GM12801 (cell line): ENCODE results near the gene LDLRAD4.

Experiments used
- TF ChIP-seq, protein P1 (sequence below): IDR thresholded peaks from one replicate; pipeline ENCODE4 v1.5.1; 2011; ENCODE audit warnings: control low read depth; ENCODE audit not compliant: insufficient read length; ENCODE audit errors: extremely low read depth

LDLRAD4 gene

GRCh38 chr18:13620818-13621445, 402.4 kb downstream of the LDLRAD4 start:
- TF ChIP-seq, protein P1, sequence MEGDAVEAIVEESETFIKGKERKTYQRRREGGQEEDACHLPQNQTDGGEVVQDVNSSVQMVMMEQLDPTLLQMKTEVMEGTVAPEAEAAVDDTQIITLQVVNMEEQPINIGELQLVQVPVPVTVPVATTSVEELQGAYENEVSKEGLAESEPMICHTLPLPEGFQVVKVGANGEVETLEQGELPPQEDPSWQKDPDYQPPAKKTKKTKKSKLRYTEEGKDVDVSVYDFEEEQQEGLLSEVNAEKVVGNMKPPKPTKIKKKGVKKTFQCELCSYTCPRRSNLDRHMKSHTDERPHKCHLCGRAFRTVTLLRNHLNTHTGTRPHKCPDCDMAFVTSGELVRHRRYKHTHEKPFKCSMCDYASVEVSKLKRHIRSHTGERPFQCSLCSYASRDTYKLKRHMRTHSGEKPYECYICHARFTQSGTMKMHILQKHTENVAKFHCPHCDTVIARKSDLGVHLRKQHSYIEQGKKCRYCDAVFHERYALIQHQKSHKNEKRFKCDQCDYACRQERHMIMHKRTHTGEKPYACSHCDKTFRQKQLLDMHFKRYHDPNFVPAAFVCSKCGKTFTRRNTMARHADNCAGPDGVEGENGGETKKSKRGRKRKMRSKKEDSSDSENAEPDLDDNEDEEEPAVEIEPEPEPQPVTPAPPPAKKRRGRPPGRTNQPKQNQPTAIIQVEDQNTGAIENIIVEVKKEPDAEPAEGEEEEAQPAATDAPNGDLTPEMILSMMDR, result no peak

GRCh38 chr18:13621446-13621849, 402.9 kb downstream of the LDLRAD4 start:
- TF ChIP-seq, protein P1, result no peak

- TF ChIP-seq, protein P1, result no peak
These were observed 403.5 kb downstream of the LDLRAD4 start for GRCh38 chr18:13621886-13622619.

- TF ChIP-seq, protein P1, result no peak
These were observed 404.2 kb downstream of the LDLRAD4 start for GRCh38 chr18:13622751-13623150.

DNA sequence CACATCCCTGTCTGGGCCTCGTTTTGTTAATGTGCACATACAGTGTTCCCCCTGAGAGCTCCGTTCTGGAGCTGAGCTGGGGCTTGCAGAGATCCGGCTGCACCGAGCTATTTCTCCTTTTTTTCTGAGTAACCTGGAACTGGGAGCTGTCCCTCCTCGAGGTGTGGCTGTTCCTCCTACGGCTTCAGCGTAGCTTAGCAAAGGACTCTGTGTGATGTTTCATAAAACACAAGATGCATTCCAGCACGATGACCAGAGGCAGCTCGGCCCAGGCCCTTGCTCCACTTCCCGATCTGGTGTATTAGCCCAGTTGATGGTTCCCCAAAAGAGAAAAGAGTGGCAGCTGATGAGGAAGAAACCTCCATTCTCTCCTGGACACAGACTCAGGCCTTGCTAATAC, 404.8 kb downstream of the LDLRAD4 start:
- TF ChIP-seq, protein P1, result no peak

DNA sequence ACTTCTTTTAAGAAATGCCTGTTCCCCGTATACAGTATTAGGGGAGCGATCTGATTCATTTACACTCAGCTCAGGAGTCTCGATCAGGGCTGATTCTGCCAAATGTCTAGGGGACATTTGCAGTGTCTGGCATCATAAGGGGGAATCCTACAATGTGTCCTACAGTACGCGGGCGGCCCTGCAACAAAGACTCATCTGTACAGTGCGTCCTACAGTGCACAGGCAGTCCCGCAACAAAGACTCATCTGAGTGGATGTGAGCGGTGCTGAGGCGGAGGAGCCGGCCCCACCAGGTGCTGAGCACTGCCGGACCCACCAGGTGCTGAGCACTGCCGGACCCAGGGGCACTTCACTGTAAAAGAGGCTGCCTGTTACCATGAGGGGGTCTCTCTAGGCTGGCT, 405.3 kb downstream of the LDLRAD4 start:
- TF ChIP-seq, protein P1, result no peak

GRCh38 chr18:13624563-13625237, 406.1 kb downstream of the LDLRAD4 start:
- TF ChIP-seq, protein P1, result no peak
